ENCODE results near the gene TMEM119.
"Not testable (repeated sequence)": the region's sequence is repeated elsewhere in the genome, so short reads cannot be mapped to it uniquely, and the experiment has no call there.

The TMEM119 gene

DNA sequence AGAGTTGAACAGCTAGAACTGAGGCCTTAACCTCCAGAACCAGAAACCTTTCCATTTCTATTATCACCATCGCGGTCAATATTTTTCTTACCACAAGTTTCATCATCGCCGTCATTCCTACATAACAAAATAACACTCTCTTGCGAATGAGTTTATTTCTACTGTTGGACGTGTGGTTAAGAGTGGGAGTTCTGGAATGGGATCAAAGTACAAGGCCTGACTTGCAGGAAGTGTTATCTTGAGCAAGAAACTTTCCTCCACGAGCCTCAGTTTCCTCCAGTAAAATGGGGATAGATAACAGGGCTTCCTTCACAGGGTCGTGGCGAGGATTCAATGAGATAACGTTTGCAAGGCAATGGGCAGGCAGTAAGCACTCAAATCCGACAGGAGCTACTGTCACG, 37.6 kb downstream of the TMEM119 start:
- TF ChIP-seq CTCF (conservative IDR thresholded peaks at IDR 0.05; ENCODE audit: low read length) = no peak
- DNase-seq (ENCODE audit: low read depth) = peak; percentile 82
- peak overlapping the region; percentile 100 for H3K4me3 ChIP-seq (ENCODE audit: low read length)

DNA sequence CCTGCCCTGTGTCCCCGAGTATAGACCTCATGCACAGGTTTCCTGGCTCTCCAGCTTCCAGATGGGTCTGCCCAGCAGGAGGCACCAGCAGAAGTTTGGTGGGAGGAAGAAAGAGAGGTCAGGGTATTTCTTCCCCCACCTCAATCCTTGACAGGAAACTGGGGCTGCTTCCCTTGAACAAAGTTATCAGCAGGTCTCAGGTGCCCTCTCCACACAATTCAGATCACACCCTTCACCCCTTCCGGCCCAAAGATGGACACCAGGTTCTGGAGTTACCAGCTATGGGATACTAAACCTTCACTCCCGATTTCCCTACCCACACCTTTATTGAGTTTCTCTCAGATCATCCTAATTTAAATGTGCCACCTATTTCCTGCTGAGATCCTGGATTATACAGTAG, 38.1 kb downstream of the TMEM119 start:
- no peak for DNase-seq (ENCODE audit: low read depth)
- peak overlapping the region; percentile 100 for H3K4me3 ChIP-seq (ENCODE audit: low read length)
- no peak; the same call in 1 of the 2 replicates for TF ChIP-seq CTCF (conservative IDR thresholded peaks at IDR 0.05; ENCODE audit: low read length)

DNA sequence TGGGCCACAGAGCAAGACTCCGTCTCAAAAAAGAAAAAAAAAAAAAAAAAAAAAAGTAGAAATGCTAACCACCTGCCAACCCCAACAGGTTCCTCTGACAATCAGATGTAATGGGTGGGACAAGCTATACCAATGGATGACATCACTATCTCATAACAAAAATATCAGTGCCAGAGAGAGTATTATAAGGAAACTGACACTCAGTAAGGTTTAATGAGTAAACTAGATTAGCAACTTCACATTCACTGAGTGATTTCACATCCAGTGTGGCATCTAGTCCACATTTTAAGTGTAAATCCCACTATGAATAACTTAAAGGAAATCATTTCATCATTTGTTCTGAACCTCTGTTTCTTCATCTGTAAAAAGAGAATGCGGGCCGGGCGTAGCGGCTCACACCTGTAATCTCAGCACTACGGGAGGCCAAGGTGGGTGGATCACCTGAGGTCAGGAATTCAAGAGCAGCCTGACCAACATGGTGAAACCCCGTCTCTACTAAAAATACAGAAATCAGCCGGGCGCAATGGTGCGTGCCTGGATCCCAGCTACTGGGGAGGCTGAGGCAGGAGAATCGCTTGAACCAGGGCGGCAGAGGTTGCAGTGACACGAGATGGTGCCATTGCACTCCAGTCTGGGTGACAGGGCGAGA, 38.8 kb downstream of the TMEM119 start:
- no peak for TF ChIP-seq CTCF (conservative IDR thresholded peaks at IDR 0.05; ENCODE audit: low read length)
- no peak overlapping the region; the same call in 1 of the 2 replicates for H3K4me3 ChIP-seq (ENCODE audit: low read length)
- DNase-seq (ENCODE audit: low read depth) = no peak

GRCh38 chr12:108555383-108555782, 42.5 kb downstream of the TMEM119 start:
- not testable (repeated sequence) for H3K4me3 ChIP-seq (ENCODE audit: low read length); DNase-seq (ENCODE audit: low read depth)

- TF ChIP-seq CTCF (conservative IDR thresholded peaks at IDR 0.05; ENCODE audit: low read length) = no peak
- DNase-seq (ENCODE audit: low read depth) = no peak
- H3K4me3 ChIP-seq (ENCODE audit: low read length) = no peak overlapping the region
Measured at GRCh38 chr12:108553799-108554198, 44.1 kb downstream of the TMEM119 start.

GRCh38 chr12:108551535-108551934, 46.3 kb downstream of the TMEM119 start:
- peak; percentile 86 for DNase-seq (ENCODE audit: low read depth)
- TF ChIP-seq CTCF (conservative IDR thresholded peaks at IDR 0.05; ENCODE audit: low read length) = no peak
- H3K4me3 ChIP-seq (ENCODE audit: low read length) = no peak overlapping the region

DNA sequence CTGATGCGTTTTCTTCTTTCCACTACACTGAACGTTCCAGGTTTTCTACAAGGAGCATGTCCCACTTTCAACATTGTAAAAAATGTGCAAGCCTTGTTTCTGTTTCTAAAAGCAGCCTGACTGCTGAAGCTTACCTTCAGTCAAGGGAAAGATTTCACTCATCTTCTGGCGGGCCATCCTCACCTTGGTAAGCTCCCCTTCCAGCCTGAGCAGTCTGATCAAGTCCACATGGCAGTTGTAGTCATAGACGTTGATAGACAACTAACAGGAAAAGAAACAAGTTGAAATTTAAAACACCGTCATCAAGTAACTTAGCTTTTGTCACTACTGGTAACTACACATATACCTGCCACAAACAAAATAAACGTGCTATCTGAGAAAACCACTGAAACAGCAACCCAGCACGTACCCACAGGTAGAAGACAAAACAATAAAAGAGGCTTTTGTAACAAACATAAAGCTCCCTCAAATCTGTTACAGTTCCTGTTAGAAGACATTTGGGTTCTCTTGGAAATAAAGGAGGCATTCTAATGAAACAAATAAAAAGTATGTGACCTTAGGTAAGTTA, 48.8 kb downstream of the TMEM119 start:
- TF ChIP-seq CTCF (conservative IDR thresholded peaks at IDR 0.05; ENCODE audit: low read length) = no peak
- DNase-seq (ENCODE audit: low read depth) = no peak
- H3K4me3 ChIP-seq (ENCODE audit: low read length) = no peak overlapping the region

Data from AG10803 (cell line).